ENCODE results near the gene OFD1. TPM values are rescaled to one million over a fixed set of nuclear protein-coding genes. Genes with fewer than 3 reads are reported as not detected.

OFD1 gene
- total RNA-seq, 1 donor from 2014 or later: 15.2 TPM

- Mint-ChIP-seq H3K27me3 (ENCODE audit: unreplicated experiment) (peaks cover 5% of the 10 kb centered on the region), H3K36me3 (ENCODE audit: unreplicated experiment) (no peaks in the 10 kb centered on the region), H3K4me3 (ENCODE audit: unreplicated experiment) (no peak overlapping the region), H3K27ac (ENCODE audit: unreplicated experiment) (no peak overlapping the region), H3K9me3 (ENCODE audit: unreplicated experiment) (peaks cover 4% of the 10 kb centered on the region), H3K4me1 (ENCODE audit: unreplicated experiment) (peaks cover 10% of the 10 kb centered on the region)
- no peak for TF ChIP-seq CTCF (IDR thresholded peaks at IDR 0.05)
- no peak for DNase-seq (ENCODE audit: extremely low spot score, unreplicated experiment)
Observed at GRCh38 chrX:13805241-13805640, 70.7 kb downstream of the OFD1 start.

- no peaks in the 10 kb centered on the region for H3K36me3 Mint-ChIP-seq (ENCODE audit: unreplicated experiment)
- no peak overlapping the region for H3K4me3 Mint-ChIP-seq (ENCODE audit: unreplicated experiment)
- no peak for DNase-seq (ENCODE audit: extremely low spot score, unreplicated experiment)
- H3K27ac Mint-ChIP-seq (ENCODE audit: unreplicated experiment): no peak overlapping the region
- H3K4me1 Mint-ChIP-seq (ENCODE audit: unreplicated experiment): peaks cover 10% of the 10 kb centered on the region
- TF ChIP-seq CTCF (IDR thresholded peaks at IDR 0.05): no peak
- peaks cover 4% of the 10 kb centered on the region for H3K9me3 Mint-ChIP-seq (ENCODE audit: unreplicated experiment)
- H3K27me3 Mint-ChIP-seq (ENCODE audit: unreplicated experiment): peaks cover 6% of the 10 kb centered on the region
Observed at GRCh38 chrX:13808293-13808692, 73.7 kb downstream of the OFD1 start.

GRCh38 chrX:13808865-13809264 is 74.3 kb downstream of the OFD1 start:
- H3K27me3 Mint-ChIP-seq (ENCODE audit: unreplicated experiment): peaks cover 6% of the 10 kb centered on the region
- H3K4me3 Mint-ChIP-seq (ENCODE audit: unreplicated experiment): no peak overlapping the region
- no peak overlapping the region for H3K27ac Mint-ChIP-seq (ENCODE audit: unreplicated experiment)
- peaks cover 4% of the 10 kb centered on the region for H3K9me3 Mint-ChIP-seq (ENCODE audit: unreplicated experiment)
- H3K36me3 Mint-ChIP-seq (ENCODE audit: unreplicated experiment): no peaks in the 10 kb centered on the region
- no peak for DNase-seq (ENCODE audit: extremely low spot score, unreplicated experiment)
- H3K4me1 Mint-ChIP-seq (ENCODE audit: unreplicated experiment): peaks cover 10% of the 10 kb centered on the region
- TF ChIP-seq CTCF (IDR thresholded peaks at IDR 0.05): no peak

GRCh38 chrX:13815664-13816063 is 81.1 kb downstream of the OFD1 start:
- Mint-ChIP-seq H3K4me3 (ENCODE audit: unreplicated experiment) (no peak overlapping the region), H3K27ac (ENCODE audit: unreplicated experiment) (no peak overlapping the region), H3K9me3 (ENCODE audit: unreplicated experiment) (peaks cover 4% of the 10 kb centered on the region), H3K36me3 (ENCODE audit: unreplicated experiment) (no peaks in the 10 kb centered on the region), H3K4me1 (ENCODE audit: unreplicated experiment) (no peaks in the 10 kb centered on the region), H3K27me3 (ENCODE audit: unreplicated experiment) (peaks cover 21% of the 10 kb centered on the region)
- no peak for TF ChIP-seq CTCF (IDR thresholded peaks at IDR 0.05)
- no peak for DNase-seq (ENCODE audit: extremely low spot score, unreplicated experiment)

GRCh38 chrX:13816176-13816575 is 81.6 kb downstream of the OFD1 start:
- no peaks in the 10 kb centered on the region for H3K4me1 Mint-ChIP-seq (ENCODE audit: unreplicated experiment)
- DNase-seq (ENCODE audit: extremely low spot score, unreplicated experiment): no peak
- H3K4me3 Mint-ChIP-seq (ENCODE audit: unreplicated experiment): no peak overlapping the region
- peaks cover 21% of the 10 kb centered on the region for H3K27me3 Mint-ChIP-seq (ENCODE audit: unreplicated experiment)
- no peaks in the 10 kb centered on the region for H3K36me3 Mint-ChIP-seq (ENCODE audit: unreplicated experiment)
- H3K9me3 Mint-ChIP-seq (ENCODE audit: unreplicated experiment): peaks cover 4% of the 10 kb centered on the region
- TF ChIP-seq CTCF (IDR thresholded peaks at IDR 0.05): no peak
- no peak overlapping the region for H3K27ac Mint-ChIP-seq (ENCODE audit: unreplicated experiment)

Data from osteocyte (in vitro differentiated cells).